ENCODE data around the gene PAK4. TPM values are rescaled to one million over a fixed set of nuclear protein-coding genes. Genes with fewer than 3 reads are reported as not detected.

Gene PAK4
- total and polyA plus RNA-seq, 2 of the 8 experiments (the other 6 are each of a cell fraction or from before 2014, with no cell fraction given) = 50.7 to 64.4 TPM

DNA sequence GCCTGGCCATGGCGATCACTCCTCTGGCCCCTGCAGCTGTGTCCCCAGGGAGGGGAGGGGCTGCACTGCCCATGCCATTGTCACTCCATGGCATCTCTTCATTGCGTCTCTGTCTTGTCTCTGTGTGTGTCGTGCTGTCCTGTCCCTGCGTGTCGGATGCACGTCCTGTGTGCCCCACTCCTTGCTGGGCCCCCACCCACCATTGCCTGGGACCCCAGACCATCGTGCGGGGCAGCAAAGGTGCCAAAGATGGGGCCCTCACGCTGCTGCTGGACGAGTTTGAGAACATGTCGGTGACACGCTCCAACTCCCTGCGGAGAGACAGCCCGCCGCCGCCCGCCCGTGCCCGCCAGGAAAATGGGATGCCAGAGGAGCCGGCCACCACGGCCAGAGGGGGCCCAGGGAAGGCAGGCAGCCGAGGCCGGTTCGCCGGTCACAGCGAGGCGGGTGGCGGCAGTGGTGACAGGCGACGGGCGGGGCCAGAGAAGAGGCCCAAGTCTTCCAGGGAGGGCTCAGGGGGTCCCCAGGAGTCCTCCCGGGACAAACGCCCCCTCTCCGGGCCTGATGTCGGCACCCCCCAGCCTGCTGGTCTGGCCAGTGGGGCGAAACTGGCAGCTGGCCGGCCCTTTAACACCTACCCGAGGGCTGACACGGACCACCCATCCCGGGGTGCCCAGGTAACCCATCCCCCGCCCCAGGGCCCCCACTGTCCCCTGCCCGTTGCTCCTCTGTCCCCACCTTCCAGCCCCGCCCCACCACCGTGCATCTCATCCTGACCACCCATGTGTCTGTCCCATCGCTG is 47.3 kb downstream of the PAK4 start:
- no peaks in the 10 kb centered on the region for H3K27me3 ChIP-seq (replicated peaks in 1 of 4; ENCODE audit: control insufficient read depth in 3 of 4, extremely low read depth in 1 of 4, insufficient read depth in 3 of 4, low read length in 3 of 4)
- H2BK15ac ChIP-seq (ENCODE audit: low read length) = no peak overlapping the region
- H3K18ac ChIP-seq (ENCODE audit: extremely low read depth, low read length) = peak overlapping the region; percentile 32; the same call in 1 of the 2 replicates
- H3K79me1 ChIP-seq (ENCODE audit: low read depth, low read length) = peaks cover 1% of the 10 kb centered on the region; the same call in 1 of the 2 replicates
- H2AK5ac ChIP-seq (ENCODE audit: low read depth, low read length) = no peak overlapping the region
- no peak overlapping the region for H3K4me2 ChIP-seq (ENCODE audit: insufficient read depth in 1 of 2, low read depth in 2 of 2, low read length in 2 of 2)
- H2BK20ac ChIP-seq (ENCODE audit: low read length) = no peak overlapping the region
- peak overlapping the region; percentile 25; the same call in 1 of the 2 replicates for H4K8ac ChIP-seq (ENCODE audit: extremely low read depth, insufficient read depth, low read length)
- WGBS, 2 experiments (ENCODE audit: extremely low coverage in 1 of 2, insufficient coverage in 1 of 2, insufficient read length in 1 of 2, insufficient replicate concordance in 2 of 2, low coverage in 1 of 2, low lambda C conversion rate in 2 of 2, missing lambda C conversion rate in 1 of 2) = 90% methylated on average over 29 of the region's 45 CpGs; no CpG with 5 or more reads in 1 of the 2 experiments
- peaks cover 0 to 16% (median 6%) of the 10 kb centered on the region in 4 experiments; a peak in 6 of 7 replicates for H3K4me1 ChIP-seq (replicated peaks in 1 of 4; ENCODE audit: control insufficient read depth in 3 of 4, insufficient read depth in 4 of 4, low read length in 3 of 4)
- DNase-seq (ENCODE audit: low read depth in 1 of 2, low spot score in 2 of 2) (no peak), FAIRE-seq (no peak)
- H3K79me2 ChIP-seq (ENCODE audit: control insufficient read depth in 1 of 2, insufficient read depth in 2 of 2, low read length in 2 of 2) = no peaks in the 10 kb centered on the region; a peak in 1 of 4 replicates
- no peak overlapping the region for H3K4ac ChIP-seq (replicated peaks; ENCODE audit: insufficient read length, low read depth, low read length)
- POLR2A ChIA-PET (ENCODE audit: partially characterized antibody) = interaction anchor here (0.8 kb wide), 1 partner anchor 16 kb away, joined by 4 read pairs; no protein-coding TSS in a partner anchor
- no peak overlapping the region for H2BK5ac ChIP-seq (ENCODE audit: low read depth, low read length)
- H4K91ac ChIP-seq (replicated peaks; ENCODE audit: insufficient read length, low read length) = no peak overlapping the region
- H3K23ac ChIP-seq (ENCODE audit: insufficient read length) = no peak overlapping the region
- H3K9me3 ChIP-seq (ENCODE audit: insufficient read depth in 2 of 2, low read depth in 1 of 2, low read length in 1 of 2) = no peaks in the 10 kb centered on the region
- no peak overlapping the region for H4K5ac ChIP-seq (ENCODE audit: insufficient read length, low read depth, low read length)
- CTCF ChIA-PET (ENCODE audit: partially characterized antibody) = interaction anchor here (0.7 to 5.1 kb wide), 4 partner anchors 15 to 220 kb away, joined by 3 to 33 read pairs (median 7); partner anchors contain the start of gene NCCRP1
- no peaks in the 10 kb centered on the region for H3K23me2 ChIP-seq (ENCODE audit: low read depth, low read length)
- H2BK12ac ChIP-seq (ENCODE audit: low read depth, low read length) = no peak overlapping the region
- no peak overlapping the region for H2AFZ ChIP-seq (ENCODE audit: low read length)
- no peak overlapping the region for H3K27ac ChIP-seq (ENCODE audit: low read depth, low read length)
- H3K56ac ChIP-seq (replicated peaks; ENCODE audit: insufficient read length, low read depth, low read length) = no peak overlapping the region
- H3K9ac ChIP-seq (replicated peaks in 1 of 4; ENCODE audit: extremely low read depth in 1 of 4, low read depth in 3 of 4, low read length in 3 of 4) = no peak overlapping the region
- H3K4me3 ChIP-seq (ENCODE audit: extremely low read depth in 1 of 4, insufficient read depth in 2 of 4, low read depth in 3 of 4, low read length in 4 of 4) = no peak overlapping the region
- H3K36me3 ChIP-seq (ENCODE audit: control insufficient read depth in 2 of 4, insufficient read depth in 4 of 4, low read length in 3 of 4) = peaks cover 0 to 28% (median 9%) of the 10 kb centered on the region in 4 experiments; a peak in 3 of 8 replicates
- H3K14ac ChIP-seq (ENCODE audit: insufficient read length) = no peak overlapping the region
- H4K20me1 ChIP-seq (replicated peaks in 1 of 2; ENCODE audit: control insufficient read depth in 1 of 2, insufficient read depth in 2 of 2, low read length in 2 of 2) = peaks cover 4 to 16% of the 10 kb centered on the region in 2 experiments
- H2BK120ac ChIP-seq (replicated peaks; ENCODE audit: low read depth, low read length) = no peak overlapping the region
- no peak for TF ChIP-seq CEBPB (IDR thresholded peaks at IDR 0.05; ENCODE audit: low read depth, low read length)
- TF ChIP-seq SIX5 (IDR thresholded peaks at IDR 0.05; ENCODE audit: low read depth, low read length) = no peak
- no peak for TF ChIP-seq SAP30 (IDR thresholded peaks at IDR 0.05; ENCODE audit: insufficient read depth, insufficient replicate concordance, low read length)
- no peak for TF ChIP-seq SIRT6 (IDR thresholded peaks at IDR 0.05; ENCODE audit: low read length)
- no peak for TF ChIP-seq NANOG (IDR thresholded peaks at IDR 0.05; ENCODE audit: insufficient read depth, low read depth, low read length, poor library complexity, severe bottlenecking)
- TF ChIP-seq, protein P1, sequence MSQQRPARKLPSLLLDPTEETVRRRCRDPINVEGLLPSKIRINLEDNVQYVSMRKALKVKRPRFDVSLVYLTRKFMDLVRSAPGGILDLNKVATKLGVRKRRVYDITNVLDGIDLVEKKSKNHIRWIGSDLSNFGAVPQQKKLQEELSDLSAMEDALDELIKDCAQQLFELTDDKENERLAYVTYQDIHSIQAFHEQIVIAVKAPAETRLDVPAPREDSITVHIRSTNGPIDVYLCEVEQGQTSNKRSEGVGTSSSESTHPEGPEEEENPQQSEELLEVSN (IDR thresholded peaks at IDR 0.05) = no peak
- TF ChIP-seq MAFK (IDR thresholded peaks at IDR 0.05; ENCODE audit: low read depth, low read length) = no peak
- TF ChIP-seq GABPA (IDR thresholded peaks at IDR 0.05; ENCODE audit: borderline replicate concordance, insufficient read depth, low read length) = no peak
- TF ChIP-seq POLR2A (IDR thresholded peaks at IDR 0.05; ENCODE audit: control extremely low read depth in 1 of 2, low read depth in 2 of 2, low read length in 2 of 2) = no peak
- TF ChIP-seq TAF1 (IDR thresholded peaks at IDR 0.05; ENCODE audit: low read depth, low read length) = no peak
- no peak for TF ChIP-seq CTBP2 (IDR thresholded peaks at IDR 0.05; ENCODE audit: borderline replicate concordance, insufficient read depth, insufficient read length, low read length)
- TF ChIP-seq TEAD4 (IDR thresholded peaks at IDR 0.05; ENCODE audit: low read depth, low read length) = no peak
